T1000 (cell line): ENCODE results near the gene ZNF628.
"Not testable (repeated sequence)": the region's sequence is repeated elsewhere in the genome, so short reads cannot be mapped to it uniquely, and the experiment has no call there.

Experiments used
- DNase-seq: peaks from one replicate; lab custom pipeline; 2025; ENCODE audit warnings: mixed read lengths; lab: John Stamatoyannopoulos, UW

ZNF628 gene

DNA sequence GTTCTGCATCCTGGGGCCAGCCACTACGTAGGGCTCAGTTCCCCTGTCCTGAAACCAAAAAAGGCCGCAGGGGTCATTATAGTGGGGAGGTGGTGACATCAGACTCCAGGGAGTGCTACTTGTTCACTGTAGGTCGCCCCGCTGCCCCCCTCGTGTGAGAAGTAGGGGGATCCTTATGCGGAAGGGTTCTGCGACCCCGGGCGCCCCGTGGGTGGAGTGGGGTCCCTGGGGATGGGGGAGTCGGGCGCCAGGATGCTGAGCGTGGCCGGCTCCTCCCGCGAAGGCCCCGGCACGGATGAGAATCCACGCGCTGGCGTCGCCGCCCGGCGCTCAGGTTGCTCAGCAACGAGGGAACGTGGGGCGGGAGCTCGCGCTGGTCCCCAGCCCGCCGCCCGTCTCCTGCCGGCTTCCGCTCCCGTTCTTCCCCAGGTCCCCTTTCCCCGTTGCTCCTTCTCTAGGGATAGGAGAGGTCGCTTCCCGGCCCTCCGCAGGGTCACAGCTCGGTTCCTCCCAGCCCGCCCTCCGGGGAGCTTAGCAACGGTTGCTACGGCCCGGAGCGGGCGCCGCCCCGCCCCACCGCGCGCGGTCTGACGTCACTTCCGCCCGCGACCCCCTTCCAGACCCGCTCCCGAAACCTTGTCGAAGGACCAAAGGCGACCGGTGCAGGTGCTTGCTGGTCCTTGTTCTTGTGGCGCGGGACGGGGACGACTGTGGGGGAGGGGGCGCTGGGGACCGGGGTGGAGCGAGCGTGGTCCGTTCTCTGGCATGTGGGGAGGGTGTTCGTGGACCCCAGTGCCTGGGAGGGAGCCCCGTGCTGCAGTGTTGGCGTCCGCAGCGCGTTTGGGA is 8.4 kb downstream of the ZNF628 start, which contains the start of gene NAT14:
TSS of gene NAT14 (plus strand) at position 596 of the 846 bp plus-strand sequence. CDS start 521 bp downstream, outside the sequence.
- DNase-seq, result peak; percentile 76

DNA sequence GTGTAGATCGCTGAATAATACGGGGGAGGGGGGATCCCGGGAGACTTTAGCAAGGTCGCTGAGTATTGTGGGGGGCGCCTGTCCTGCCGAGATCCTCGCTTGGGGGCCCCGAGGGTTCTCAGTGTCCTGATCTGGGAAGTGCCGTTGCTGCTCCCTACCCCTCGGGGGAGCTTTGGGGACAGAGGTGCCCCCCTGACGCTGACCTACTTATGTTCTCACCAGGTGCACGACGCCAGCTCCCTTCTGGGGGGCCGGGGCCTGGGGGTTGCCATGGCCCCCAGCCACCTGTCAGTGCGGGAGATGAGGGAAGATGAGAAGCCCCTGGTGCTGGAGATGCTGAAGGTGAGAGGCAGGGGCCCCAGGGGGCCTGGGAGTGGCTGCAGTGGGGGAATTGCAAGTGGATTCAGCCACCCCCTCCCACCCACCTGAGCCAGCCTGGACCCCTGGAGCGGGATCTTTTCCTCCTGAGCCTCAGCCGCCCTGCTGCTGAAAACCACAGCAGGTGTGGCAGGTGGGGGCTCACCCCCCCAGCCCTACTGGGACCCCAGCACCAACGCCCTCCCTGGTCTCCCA is 9.1 kb downstream of the ZNF628 start:
- DNase-seq, result no peak

DNA sequence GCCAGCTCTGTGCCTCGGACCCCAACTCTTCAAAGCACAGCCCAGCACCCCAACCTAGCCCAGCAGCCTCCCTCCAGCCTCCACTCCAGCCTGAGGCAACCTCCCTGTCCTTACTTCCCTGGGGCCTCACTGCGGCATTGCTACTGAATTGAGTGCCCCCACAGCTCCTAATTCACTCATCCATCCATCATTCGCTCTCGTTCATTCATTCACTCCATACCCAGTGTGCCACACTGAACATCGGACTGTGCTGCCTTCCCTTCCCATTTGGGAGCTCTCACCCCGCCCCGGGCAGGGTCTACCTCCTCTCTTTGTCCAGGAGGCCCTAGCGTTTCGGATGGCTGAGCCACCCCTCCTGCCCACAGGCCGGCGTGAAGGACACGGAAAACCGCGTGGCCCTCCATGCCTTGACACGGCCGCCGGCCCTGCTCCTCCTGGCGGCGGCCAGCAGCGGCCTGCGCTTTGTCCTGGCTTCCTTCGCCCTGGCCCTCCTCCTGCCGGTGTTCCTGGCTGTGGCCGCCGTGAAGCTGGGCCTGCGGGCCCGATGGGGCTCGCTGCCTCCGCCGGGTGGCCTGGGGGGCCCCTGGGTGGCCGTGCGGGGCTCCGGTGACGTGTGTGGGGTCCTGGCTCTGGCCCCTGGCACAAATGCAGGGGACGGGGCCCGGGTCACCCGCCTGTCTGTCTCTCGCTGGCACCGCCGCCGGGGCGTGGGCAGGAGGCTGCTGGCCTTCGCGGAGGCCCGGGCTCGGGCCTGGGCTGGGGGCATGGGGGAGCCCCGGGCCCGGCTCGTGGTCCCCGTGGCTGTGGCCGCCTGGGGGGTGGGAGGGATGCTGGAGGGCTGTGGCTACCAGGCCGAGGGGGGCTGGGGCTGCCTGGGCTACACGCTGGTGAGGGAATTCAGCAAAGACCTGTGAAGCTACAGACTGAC is 9.9 kb downstream of the ZNF628 start:
- no peak for DNase-seq

DNA sequence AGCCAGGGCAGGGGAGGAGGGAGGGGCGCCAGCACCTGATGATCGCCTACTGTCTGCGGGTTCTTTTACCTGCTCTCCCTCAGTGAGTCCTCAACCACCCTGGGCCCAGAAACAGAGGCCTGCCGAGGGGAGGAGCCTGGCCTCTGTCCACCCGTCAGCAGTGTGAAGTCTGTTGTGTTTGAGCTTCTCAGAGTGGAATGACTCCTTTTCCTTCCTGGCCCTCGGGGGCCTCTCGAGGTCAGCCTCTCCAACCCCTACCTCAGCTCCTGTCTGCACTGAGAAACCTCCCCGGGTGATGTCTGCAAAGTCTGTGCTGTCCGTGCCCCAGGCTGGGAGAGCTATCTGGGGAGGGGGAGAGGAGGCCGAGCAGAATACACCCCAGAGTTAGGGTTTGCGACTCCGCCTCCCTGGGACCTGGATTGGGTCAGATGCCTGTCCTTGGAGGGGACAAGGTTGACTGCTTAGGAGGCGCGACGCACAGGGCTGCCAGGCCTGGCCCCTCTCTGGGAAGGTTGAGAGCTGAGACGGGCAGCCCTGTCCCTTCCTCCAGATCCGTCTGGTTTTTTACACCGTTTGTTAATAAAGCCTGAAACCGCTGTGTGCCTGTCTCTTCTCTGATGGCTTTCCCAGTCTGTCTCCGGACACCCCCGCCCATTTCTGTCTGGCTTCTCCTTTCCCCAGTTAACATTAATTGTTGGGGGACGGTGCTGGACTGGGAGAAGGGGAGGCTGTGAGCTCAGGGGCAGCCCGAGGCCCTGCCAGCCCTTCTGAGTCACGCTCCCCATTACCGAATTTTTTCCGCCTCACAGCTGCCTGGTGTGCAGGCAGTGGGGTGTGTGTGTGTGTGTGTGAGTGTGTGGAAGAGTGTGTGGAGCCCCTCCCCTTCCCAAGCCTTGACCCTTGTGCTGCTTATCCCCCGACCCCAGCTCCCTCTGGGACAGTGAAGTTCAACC is 10.8 kb downstream of the ZNF628 start:
- peak; percentile 59 for DNase-seq

DNA sequence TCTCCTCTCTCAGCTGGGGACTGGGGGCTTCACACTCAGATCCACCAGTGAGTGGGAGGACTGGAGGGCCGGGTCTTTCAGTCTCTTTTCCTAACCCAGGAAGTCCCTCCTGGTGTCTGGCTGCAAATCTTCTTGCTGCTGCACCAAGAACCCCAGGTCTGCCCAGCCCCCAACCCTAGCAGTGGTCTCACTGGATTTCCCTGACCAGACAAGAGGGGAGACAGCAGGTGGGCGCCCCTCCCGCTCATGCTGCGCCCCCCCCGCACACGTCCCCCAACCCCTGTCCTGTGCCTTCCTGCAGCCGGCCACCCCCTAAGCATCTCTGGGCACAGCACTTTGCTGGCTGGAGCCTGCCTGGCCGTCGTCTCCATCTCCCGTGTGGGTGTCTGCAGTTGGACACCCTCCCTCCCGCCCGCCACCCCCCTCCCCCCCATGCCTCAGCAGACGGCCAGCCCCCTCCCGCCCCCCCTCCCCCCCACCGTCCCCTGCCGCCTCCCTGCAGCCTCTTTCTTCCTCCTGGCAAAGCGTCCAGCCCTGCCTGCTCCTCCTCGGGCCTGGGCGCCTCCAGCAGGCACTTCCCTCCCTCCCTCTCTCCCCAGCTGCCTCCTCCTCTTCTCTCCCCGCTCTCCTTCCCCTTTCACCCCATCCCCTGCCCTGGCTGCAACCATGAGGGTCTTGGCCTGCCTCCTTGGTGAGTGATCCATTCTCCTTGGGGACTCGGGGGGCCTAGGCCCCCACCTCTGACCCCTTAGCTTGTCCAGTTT is 11.7 kb downstream of the ZNF628 start, which contains the start of gene SSC5D:
TSS of gene SSC5D (plus strand) at position 513 of the 764 bp plus-strand sequence. CDS start at position 667, 154 bp downstream.
- no peak for DNase-seq

DNA sequence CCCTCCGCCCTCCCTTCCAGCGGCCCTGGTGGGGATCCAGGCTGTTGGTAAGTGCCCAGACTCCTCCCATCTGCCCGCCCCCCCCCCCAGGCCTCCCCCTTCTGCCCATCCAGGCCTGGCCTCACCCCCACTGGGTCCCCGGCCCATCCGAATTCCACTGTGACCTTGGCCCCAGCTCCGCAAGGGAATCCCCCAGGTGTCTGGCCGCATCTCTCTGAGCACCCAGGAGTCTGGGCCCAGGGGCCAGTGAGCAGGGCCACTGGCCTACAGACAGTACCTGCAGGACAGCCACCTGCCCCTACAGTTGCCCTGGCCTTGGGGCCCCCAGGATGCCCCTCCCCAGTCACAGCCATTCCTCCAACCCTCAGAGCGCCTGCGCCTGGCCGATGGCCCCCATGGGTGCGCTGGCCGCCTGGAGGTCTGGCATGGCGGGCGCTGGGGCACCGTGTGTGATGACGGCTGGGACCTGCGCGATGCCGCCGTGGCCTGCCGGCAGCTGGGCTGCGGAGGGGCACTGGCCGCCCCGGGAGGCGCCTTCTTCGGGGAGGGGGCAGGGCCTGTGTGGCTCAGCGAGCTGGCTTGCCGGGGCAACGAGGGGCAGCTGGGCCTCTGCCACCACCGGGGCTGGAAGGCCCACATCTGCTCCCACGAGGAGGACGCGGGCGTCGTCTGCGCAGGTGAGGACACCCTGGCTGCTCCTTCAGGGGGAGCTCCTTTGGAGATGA is 12.7 kb downstream of the ZNF628 start:
- no peak for DNase-seq

DNA sequence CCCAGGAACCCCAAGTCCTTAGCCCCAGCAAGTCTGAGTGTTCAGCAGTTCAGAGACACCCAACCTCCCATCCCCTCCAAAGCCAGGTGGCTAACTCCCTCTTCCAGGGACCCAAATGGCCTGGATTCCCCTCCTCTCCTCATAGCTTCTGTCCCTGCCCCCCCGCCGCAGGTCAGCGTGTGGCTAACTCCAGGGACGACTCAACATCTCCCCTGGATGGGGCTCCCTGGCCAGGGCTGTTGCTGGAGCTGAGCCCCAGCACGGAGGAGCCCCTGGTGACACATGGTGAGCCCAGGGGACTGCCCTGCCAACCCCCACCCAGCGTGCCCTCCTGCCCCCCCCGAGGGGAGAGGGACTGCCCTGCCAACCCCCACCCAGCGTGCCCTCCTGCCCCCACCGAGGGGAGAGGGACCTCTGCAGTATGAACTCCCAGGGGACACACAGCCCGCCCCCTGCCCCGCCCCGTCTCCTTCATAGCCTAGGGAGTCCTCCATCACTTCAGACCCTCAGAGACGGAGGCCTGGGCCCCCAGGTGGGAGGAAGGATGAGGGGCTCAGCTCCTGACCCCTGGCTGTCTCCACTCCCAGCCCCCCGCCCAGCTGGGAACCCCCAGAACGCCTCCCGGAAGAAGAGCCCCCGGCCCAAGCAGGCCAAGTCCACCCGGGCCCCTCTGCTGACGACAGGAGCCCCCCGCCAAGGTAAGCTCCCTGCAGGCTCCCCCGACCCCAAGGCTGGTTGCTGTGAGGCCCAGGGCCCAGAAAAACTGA is 13.5 kb downstream of the ZNF628 start:
- no peak for DNase-seq

DNA sequence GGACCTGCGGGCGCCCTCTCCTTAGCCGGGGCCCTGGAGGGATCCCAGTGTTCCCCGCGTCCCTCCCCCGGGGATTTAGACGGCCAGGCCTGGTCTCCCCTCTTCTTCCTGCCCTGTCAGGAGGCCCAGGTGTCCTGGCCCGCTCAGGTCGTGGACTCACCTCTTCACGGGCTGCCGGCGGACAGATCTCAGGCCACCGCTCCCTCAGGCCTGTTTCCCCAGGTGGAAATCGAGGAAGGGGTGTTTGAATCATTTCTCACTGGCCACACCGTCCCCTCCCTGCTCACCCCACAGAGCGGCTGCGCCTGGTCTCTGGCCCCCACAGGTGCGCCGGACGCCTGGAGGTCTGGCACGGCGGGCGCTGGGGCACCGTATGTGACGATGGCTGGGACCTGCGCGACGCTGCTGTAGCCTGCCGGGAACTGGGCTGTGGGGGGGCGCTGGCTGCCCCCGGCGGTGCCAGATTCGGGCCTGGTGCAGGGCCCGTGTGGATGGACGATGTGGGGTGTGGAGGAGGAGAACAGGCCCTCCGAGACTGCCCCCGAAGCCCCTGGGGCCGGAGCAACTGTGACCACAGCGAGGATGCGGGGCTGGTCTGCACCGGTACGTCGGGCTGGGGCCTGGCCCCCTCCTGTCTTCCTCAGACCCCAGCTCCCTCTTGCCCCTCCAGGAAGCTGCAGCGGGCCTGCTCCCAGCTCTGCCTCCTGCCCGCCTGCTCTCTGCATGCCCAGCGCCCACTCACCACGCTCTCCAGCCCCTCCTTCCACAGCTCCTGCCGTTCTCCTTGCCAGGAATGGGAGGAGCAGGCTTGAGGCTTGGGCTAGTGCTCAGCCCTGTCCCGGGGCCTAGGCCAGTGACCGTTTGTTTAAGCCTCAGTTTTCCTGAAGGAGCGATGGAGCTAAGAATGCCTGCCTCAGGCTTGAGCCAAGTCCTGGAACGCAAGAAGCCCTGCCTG is 14.3 kb downstream of the ZNF628 start:
- DNase-seq, result no peak

DNA sequence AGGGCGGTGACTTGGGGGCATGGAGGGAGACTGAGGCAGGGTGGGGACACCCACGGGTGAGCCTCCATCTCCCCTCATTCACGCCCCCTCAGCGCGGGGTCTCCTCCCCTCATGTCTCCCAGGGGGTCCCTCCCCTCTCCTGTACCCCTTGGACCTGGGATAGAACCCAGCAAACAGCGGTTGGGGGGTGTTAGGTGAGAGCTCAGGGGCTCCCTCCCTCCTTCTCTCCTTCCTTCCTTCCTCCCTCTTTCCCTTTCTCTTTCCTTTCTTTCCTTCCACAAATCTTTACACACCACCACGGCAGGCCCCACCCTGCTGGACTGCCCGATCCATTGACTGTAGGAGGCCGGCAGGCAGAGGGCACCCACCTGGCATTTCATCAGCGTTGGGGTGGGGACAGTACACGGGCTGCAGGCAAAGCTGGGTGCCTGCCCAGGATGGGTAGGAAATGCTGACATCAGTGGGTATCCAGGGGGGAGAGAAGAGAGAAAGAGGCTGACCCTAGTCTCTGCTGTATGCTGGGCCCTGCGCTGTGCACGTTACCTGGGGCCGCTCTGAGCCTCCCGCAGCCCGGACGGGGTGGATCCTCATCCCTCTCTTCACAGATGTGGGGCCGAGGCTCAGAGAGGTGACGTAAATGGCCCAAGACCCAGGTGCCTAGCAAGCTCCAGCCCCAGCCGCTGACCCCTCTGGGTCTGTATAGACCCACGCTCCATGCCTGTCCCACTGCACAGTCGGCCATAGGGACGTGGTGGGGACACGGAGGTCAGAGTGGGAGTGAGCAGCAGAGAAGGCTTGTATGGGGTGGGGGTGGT is 15.3 kb downstream of the ZNF628 start:
- DNase-seq, result no peak

DNA sequence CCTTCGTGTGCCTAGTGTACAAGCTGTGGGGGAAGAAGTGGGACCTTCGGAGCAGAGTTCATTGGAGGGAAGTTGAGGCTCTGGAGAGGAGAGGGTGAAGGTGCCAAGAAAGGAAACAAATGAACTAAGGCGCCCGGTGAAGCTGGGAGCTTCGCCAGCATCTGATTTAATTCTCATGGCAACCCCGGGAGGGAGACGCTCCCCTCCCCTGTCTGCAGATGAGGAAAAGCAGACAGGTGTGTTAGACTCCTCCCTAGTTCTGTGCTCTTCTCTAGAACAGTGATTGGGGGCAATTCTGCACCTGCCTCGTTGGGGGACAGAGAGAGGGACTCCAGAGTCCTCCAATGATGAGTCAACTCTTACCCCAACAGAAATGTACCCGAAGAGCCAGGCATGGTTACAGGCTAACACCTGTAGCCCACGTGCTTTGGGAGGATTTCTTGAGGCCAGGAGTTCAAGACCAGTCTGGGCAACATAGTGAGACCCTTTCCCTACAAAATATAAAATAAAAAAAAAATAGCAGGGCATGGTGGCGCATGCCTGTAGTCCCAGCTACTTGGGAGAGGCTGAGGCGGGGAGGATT is 16.0 kb downstream of the ZNF628 start:
- DNase-seq, result no peak

DNA sequence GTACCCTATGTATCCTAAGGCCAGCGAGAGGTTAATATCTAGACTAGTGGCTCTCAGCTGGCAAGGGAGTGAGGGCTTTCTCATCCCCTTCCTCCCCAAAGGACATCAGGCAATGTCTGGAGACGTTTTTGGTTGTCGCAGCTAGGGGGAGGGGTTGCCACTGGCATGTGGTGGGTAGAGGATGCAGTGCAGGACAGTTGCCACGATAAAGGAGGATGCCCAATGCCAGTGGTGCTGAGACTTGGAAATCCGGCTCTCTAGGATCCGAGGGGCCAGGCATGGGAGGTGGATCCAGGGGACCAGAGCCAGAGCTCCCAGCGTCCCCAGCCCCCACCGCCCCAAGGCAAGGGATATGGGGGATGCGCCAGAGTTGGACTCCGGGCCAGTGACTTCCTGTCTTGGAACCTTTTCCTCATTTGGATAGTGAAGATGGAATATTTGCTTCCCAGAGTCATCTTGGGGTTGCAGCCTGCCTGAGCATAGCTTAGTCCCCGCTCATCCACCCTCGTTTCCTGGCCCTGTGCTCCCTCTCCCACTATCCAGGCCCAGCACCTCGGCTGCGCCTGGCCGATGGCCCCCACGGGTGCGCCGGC is 16.7 kb downstream of the ZNF628 start:
- no peak for DNase-seq

DNA sequence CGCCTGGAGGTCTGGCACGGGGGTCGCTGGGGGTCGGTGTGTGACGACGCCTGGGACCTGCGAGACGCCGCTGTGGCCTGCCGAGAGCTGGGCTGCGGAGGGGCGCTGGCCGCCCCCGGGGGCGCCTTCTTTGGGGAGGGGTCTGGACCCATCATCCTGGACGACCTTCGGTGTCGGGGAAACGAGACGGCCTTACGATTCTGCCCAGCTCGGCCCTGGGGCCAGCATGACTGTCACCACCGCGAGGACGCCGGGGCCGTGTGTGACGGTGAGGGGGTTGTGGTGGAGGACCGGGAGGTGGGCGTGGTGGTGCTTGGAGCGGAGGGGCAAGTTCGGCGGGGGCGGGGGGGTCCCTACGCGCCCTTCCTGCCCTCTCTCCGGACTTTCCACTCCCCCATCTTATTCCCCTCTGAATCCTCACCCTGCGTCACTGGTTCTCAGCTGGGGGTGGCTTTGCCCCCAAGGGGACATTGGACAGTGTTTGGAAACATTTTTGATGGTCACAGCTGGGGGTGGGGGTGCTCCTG is 17.3 kb downstream of the ZNF628 start:
- DNase-seq, result no peak

DNA sequence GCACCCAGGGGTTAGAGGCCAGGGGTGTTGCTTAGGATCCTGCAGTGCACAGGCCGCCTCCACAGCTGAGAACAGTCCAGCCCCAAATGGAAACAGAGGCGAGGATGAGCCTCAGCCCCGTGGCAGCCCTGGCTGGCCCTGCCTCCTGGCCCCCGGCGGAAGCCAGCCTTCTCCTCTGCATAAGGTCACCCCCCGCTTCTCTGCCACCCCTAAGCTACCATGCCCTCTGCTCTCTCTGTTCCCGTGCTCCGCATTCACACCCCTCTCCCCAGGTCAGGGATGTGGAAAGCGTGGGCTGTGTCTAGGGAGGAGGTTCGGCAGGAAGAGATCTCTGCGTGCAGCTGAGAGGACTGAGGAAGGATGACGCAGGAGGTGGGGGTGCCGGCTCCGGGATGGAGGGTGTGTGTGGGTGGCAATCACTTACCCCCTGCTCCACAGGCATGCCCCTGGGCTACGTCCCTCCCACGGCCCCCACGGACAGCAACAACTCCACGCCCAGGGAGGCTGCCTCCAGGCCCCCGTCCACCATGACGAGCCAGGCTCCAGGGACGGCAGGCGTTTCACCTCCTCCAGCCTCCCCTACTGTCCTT is 17.9 kb downstream of the ZNF628 start:
- DNase-seq, result no peak

DNA sequence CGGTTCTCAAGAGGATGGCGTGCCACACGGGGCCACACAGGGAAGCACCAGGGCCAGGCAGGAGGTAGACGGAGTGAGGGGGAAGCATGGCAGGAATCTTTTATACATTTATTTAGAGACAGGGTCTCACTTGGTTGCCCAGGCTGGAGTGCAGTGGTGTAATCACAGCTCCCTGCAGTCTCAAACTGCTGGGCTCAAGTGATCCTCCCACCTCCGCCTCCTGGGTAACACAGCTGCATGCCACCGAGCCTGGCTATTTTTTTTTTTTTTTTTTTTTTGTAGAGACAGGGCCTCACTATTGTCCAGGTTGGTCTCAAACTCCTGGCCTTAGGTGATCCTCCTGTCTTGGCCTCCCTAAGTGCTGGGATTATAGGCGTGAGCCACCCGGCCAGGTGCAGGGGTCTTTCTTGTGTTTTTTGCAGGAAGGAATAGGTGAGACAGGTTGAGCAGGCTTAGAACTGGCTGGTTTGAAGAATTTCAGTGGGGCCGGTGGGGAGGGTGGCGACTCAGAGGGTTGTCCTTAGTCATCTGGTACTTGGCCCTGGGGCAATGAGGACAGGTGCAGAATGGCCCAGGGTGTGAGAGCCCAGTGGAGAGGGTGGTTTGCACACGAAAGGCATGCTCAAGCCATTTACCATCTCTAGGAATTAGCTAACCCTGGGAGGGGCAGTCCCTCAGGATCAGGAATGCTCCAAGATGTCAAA is 19.4 kb downstream of the ZNF628 start:
- no peak for DNase-seq

DNA sequence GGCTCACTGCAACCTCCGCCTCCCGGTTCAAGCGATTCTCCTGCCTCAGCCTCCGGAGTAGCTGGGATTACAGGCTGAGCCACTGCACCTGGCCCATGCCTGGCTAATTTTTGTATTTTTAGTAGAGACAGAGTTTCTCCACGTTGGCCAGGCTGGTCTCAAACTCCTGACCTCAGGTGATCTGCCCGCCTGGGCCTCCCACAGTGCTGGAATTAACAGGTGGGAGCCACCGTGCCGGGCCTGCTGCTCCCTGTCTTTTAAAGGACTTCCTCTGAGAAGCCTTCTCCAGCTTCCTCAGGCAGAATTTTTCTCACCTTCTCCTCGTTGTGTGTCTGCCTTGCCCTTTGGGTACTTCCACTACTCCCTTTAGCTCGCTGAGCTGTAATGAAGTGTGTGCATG is 20.4 kb downstream of the ZNF628 start:
- not testable (repeated sequence) for DNase-seq
